Tibial nerve (tissue), 4 donors: ENCODE results near the gene RAB11FIP3.

Source experiments
- EP300 ChIP-seq, 2 donors: sonication (generic); formaldehyde crosslinking; IDR thresholded peaks; one replicate each; pipeline ENCODE4 v1.6.1; 2017; ENCODE audit warnings: antibody characterized with exemption in 2 of 2, mild to moderate bottlenecking in 1 of 2
- TF ChIP-seq, protein P1 (sequence below), 5 experiments: fragments of 200-600 bp in 3 of 5; fragments of 450-650 bp in 2 of 5; sonication (generic) in 3 of 5; IDR thresholded peaks; one replicate each; pipeline ENCODE4 v1.5.1; 2016 to 2019; ENCODE audit warnings: antibody characterized with exemption in 5 of 5, mild to moderate bottlenecking in 3 of 5, moderate library complexity in 2 of 5

DNA sequence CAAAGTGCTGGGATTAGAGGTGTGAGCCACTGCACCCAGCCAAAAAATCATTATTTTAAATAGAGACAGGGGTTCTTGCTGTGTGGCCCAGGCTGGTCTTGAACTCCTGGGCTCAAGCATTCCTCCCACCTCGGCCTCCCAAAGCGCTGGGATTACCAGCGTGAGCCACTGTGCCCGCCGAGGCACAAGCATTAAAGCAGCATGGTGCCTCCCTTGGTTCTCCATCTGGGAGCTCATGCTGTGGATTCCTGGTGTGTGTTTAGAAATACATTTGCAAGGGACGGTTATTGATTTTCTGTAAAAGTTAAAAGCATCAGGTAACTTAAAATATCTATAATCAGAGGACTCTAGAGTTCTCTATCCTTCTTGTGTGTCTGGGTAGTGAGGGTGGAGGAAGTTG lies 87.4 kb downstream of the RAB11FIP3 start:
- TF ChIP-seq, protein P1, sequence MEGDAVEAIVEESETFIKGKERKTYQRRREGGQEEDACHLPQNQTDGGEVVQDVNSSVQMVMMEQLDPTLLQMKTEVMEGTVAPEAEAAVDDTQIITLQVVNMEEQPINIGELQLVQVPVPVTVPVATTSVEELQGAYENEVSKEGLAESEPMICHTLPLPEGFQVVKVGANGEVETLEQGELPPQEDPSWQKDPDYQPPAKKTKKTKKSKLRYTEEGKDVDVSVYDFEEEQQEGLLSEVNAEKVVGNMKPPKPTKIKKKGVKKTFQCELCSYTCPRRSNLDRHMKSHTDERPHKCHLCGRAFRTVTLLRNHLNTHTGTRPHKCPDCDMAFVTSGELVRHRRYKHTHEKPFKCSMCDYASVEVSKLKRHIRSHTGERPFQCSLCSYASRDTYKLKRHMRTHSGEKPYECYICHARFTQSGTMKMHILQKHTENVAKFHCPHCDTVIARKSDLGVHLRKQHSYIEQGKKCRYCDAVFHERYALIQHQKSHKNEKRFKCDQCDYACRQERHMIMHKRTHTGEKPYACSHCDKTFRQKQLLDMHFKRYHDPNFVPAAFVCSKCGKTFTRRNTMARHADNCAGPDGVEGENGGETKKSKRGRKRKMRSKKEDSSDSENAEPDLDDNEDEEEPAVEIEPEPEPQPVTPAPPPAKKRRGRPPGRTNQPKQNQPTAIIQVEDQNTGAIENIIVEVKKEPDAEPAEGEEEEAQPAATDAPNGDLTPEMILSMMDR (IDR thresholded peaks at IDR 0.05), result no peak
- TF ChIP-seq EP300 (IDR thresholded peaks at IDR 0.05), result no peak
